PFSK-1 (cell line): ENCODE data around the gene NACAD.

Source experiments
- FOXP2 ChIP-seq: optimal IDR thresholded peaks from 2 replicates; pipeline ENCODE3; 2011; ENCODE audit warnings: borderline replicate concordance, control low read depth, inconsistent platforms; ENCODE audit not compliant: insufficient read depth; ENCODE audit errors: extremely low read length, extremely low read depth
- POLR2AphosphoS5 ChIP-seq: IDR thresholded peaks from 2 replicates; pipeline ENCODE4 v1.6.1; 2012; ENCODE audit warnings: low read depth, mild to moderate bottlenecking, control low read depth, low read length, moderate library complexity
- REST ChIP-seq, 2 experiments: IDR thresholded peaks; 2 replicates each; pipeline versions ENCODE4 v1.6.1 to v1.8.0; 2011 to 2012; ENCODE audit warnings: low read depth in 2 of 2, low read length in 2 of 2, control low read depth in 1 of 2, inconsistent platforms in 1 of 2, mild to moderate bottlenecking in 1 of 2, moderate library complexity in 1 of 2; ENCODE audit not compliant: insufficient read depth in 1 of 2
- SIN3A ChIP-seq: IDR thresholded peaks from 2 replicates; pipeline ENCODE4 v1.6.1; 2012; ENCODE audit warnings: mild to moderate bottlenecking, low read length, moderate library complexity, borderline replicate concordance; ENCODE audit not compliant: insufficient read depth
- TAF1 ChIP-seq: IDR thresholded peaks from 2 replicates; pipeline ENCODE4 v1.6.1; 2012; ENCODE audit warnings: low read length, control low read depth, borderline replicate concordance; ENCODE audit not compliant: insufficient read depth

Gene NACAD

GRCh38 chr7:45067582-45067981, 21.2 kb downstream of the NACAD start:
- TF ChIP-seq REST (IDR thresholded peaks at IDR 0.05; ENCODE audit: insufficient read depth in 1 of 2, low read depth in 2 of 2, low read length in 2 of 2) = no peak
- TF ChIP-seq FOXP2 = no peak
- no peak for TF ChIP-seq POLR2AphosphoS5
- TF ChIP-seq TAF1 = no peak
- no peak for TF ChIP-seq SIN3A

GRCh38 chr7:45066409-45066808, 22.4 kb downstream of the NACAD start:
- no peak for TF ChIP-seq TAF1
- TF ChIP-seq REST (IDR thresholded peaks at IDR 0.05; ENCODE audit: insufficient read depth in 1 of 2, low read depth in 2 of 2, low read length in 2 of 2) = no peak
- no peak for TF ChIP-seq POLR2AphosphoS5
- TF ChIP-seq FOXP2 = no peak
- TF ChIP-seq SIN3A = no peak

GRCh38 chr7:45065031-45065995, 23.5 kb downstream of the NACAD start:
- no peak for TF ChIP-seq SIN3A
- TF ChIP-seq REST (IDR thresholded peaks at IDR 0.05; ENCODE audit: insufficient read depth in 1 of 2, low read depth in 2 of 2, low read length in 2 of 2) = no peak
- no peak for TF ChIP-seq POLR2AphosphoS5
- TF ChIP-seq TAF1 = no peak
- TF ChIP-seq FOXP2 = no peak

- TF ChIP-seq SIN3A (no peak), FOXP2 (no peak), TAF1 (no peak), REST (IDR thresholded peaks at IDR 0.05; ENCODE audit: insufficient read depth in 1 of 2, low read depth in 2 of 2, low read length in 2 of 2) (no peak), POLR2AphosphoS5 (no peak)
Measured at GRCh38 chr7:45064047-45064725, 24.6 kb downstream of the NACAD start.
